HL-60 (cell line): Measurements from ENCODE around the gene CD99L2.
A peak's percentile ranks its signal among the peaks of the same experiment; 100 is the strongest.

Experiments used
- DNase-seq, 2 experiments: peaks; one replicate each; pipeline ENCODE4 v3.0.0-alpha.2; 2010 to 2020; ENCODE audit warnings: low read depth in 1 of 2, low spot score in 1 of 2
- H3K27ac ChIP-seq: fragments of 250-450 bp; sonication (Bioruptor Pico); replicated peaks from 2 replicates; pipeline ENCODE4 v1.5.1; 2020; ENCODE audit warnings: mild to moderate bottlenecking, moderate library complexity
- H3K27me3 ChIP-seq: fragments of 250-450 bp; sonication (Bioruptor Pico); 2 replicates; pipeline ENCODE4 v1.5.1; 2021; ENCODE audit warnings: mild to moderate bottlenecking, moderate library complexity; ENCODE audit not compliant: insufficient read depth, poor library complexity, severe bottlenecking
- H3K4me3 ChIP-seq: replicated peaks from 2 replicates; pipeline ENCODE4 v1.5.1; 2011; ENCODE audit warnings: mild to moderate bottlenecking, control low read depth, low read length; ENCODE audit not compliant: insufficient read depth
- GABPA ChIP-seq: IDR thresholded peaks from 2 replicates; pipeline ENCODE4 v1.6.1; 2012; ENCODE audit warnings: low read depth
- POLR2AphosphoS5 ChIP-seq: IDR thresholded peaks from 2 replicates; pipeline ENCODE4 v1.6.1; 2012; ENCODE audit warnings: low read depth
- SPI1 ChIP-seq: IDR thresholded peaks from 2 replicates; pipeline ENCODE4 v1.6.1; 2012; ENCODE audit warnings: low read depth, mild to moderate bottlenecking, borderline replicate concordance
- long read RNA-seq: library from polyadenylated mRNA; unstranded; transcript quantifications from one replicate; pipeline ENCODE4 v2.0.0, GENCODE V29; 2020
- TF ChIP-seq, protein P1 (sequence below): IDR thresholded peaks from one replicate; pipeline ENCODE4 v1.5.1; 2011; ENCODE audit warnings: low read length, control low read depth, inconsistent platforms; ENCODE audit not compliant: insufficient read depth
- TF ChIP-seq, protein P2 (sequence below): IDR thresholded peaks from 2 replicates; pipeline ENCODE4 v1.6.1; 2012; ENCODE audit warnings: low read depth; ENCODE audit not compliant: insufficient replicate concordance

The CD99L2 gene, protein sequence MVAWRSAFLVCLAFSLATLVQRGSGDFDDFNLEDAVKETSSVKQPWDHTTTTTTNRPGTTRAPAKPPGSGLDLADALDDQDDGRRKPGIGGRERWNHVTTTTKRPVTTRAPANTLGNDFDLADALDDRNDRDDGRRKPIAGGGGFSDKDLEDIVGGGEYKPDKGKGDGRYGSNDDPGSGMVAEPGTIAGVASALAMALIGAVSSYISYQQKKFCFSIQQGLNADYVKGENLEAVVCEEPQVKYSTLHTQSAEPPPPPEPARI
- long read RNA-seq, transcript CD99L2-206 (9 exons, 988 nt) = minor isoform, 18 of 101 reads
- long read RNA-seq, transcript CD99L2-203 (11 exons, 3,604 nt) = major isoform, 61 of 101 reads
- long read RNA-seq, partial matches to known transcripts = 6 of 101 reads
- long read RNA-seq, other reads (novel, unspliced or antisense) = 16 of 101 reads

DNA sequence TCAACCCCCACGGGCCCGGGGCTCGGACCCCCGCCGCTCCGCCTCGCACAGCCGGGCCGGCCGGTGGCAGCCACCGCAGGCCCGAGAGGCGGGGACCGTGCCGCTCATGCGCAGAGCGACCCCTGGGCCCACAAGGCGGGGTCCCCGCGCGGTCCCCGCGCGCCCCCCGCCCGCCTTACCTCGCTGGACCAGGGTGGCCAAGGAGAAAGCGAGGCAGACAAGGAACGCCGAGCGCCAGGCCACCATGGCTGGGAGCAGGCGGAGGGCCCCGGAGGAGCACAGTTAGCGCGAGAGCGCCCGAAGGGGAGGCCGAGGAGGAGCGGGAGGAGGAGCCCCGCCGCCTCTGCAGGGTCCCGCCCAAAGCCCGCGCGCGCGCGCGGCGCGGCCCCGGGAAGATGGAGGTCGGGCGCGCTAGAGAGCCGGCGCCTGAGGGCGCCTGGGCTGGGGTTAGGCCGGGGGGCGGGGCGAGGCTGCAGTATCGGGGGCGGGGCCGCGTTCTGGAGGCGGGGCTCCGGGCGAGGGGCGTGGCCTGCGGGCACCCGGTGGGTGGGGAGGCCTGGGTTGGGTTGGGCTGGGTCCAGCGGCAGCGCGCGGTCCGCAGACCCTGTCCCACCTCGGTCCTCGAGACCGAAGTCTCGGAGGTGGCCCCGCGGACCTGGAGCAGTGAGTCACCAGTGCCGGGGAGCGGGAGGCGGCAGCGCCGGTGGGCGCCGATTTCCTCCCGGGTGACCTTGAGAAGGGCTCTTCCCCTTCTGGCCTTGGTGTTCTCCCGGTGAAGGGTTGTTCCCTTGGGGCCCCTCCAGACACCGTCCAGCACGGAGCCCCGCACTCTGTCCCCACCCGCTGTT, at the start of gene CD99L2:
TSS of gene CD99L2 (minus strand) at position 326 of the 848 bp plus-strand sequence. CDS start at position 246, 80 bp downstream.
- DNase-seq = peak; percentile 61 to 82
- H3K27me3 ChIP-seq = no peaks in the 10 kb centered on the region
- H3K27ac ChIP-seq = peak within 1 kb of the TSS; percentile 83
- TF ChIP-seq, protein P1, sequence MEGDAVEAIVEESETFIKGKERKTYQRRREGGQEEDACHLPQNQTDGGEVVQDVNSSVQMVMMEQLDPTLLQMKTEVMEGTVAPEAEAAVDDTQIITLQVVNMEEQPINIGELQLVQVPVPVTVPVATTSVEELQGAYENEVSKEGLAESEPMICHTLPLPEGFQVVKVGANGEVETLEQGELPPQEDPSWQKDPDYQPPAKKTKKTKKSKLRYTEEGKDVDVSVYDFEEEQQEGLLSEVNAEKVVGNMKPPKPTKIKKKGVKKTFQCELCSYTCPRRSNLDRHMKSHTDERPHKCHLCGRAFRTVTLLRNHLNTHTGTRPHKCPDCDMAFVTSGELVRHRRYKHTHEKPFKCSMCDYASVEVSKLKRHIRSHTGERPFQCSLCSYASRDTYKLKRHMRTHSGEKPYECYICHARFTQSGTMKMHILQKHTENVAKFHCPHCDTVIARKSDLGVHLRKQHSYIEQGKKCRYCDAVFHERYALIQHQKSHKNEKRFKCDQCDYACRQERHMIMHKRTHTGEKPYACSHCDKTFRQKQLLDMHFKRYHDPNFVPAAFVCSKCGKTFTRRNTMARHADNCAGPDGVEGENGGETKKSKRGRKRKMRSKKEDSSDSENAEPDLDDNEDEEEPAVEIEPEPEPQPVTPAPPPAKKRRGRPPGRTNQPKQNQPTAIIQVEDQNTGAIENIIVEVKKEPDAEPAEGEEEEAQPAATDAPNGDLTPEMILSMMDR = no peak
- peak; percentile 47; the same call in 1 of the 2 replicates for TF ChIP-seq POLR2AphosphoS5
- TF ChIP-seq, protein P2, sequence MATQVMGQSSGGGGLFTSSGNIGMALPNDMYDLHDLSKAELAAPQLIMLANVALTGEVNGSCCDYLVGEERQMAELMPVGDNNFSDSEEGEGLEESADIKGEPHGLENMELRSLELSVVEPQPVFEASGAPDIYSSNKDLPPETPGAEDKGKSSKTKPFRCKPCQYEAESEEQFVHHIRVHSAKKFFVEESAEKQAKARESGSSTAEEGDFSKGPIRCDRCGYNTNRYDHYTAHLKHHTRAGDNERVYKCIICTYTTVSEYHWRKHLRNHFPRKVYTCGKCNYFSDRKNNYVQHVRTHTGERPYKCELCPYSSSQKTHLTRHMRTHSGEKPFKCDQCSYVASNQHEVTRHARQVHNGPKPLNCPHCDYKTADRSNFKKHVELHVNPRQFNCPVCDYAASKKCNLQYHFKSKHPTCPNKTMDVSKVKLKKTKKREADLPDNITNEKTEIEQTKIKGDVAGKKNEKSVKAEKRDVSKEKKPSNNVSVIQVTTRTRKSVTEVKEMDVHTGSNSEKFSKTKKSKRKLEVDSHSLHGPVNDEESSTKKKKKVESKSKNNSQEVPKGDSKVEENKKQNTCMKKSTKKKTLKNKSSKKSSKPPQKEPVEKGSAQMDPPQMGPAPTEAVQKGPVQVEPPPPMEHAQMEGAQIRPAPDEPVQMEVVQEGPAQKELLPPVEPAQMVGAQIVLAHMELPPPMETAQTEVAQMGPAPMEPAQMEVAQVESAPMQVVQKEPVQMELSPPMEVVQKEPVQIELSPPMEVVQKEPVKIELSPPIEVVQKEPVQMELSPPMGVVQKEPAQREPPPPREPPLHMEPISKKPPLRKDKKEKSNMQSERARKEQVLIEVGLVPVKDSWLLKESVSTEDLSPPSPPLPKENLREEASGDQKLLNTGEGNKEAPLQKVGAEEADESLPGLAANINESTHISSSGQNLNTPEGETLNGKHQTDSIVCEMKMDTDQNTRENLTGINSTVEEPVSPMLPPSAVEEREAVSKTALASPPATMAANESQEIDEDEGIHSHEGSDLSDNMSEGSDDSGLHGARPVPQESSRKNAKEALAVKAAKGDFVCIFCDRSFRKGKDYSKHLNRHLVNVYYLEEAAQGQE = no peak
- TF ChIP-seq GABPA = no peak
- no peak for TF ChIP-seq SPI1
- H3K4me3 ChIP-seq = peak within 1 kb of the TSS; percentile 61

DNA sequence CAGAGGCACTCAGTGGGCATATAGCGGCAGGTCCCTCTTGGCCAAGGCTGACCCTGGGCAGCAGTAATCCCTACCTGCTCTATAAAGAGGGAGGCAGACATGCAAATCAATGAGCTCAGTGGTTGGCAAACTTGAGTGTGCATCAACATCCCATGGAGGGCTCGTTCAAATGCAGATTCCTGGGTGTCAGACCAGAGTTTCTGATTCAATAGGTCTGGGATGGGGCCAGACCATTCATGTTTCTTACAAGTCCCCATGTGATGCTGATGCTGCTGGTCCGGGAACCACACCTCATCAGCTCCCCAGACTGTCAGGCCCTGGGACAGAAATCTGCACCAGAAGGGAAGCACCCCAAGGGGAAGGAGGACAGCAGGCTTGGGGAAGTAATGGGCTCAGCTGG, 45.8 kb upstream of the CD99L2 start:
- no peak overlapping the region for H3K4me3 ChIP-seq
- no peak for TF ChIP-seq POLR2AphosphoS5
- TF ChIP-seq, protein P1 = no peak
- H3K27me3 ChIP-seq = no peaks in the 10 kb centered on the region
- H3K27ac ChIP-seq = no peak overlapping the region
- DNase-seq = no peak

DNA sequence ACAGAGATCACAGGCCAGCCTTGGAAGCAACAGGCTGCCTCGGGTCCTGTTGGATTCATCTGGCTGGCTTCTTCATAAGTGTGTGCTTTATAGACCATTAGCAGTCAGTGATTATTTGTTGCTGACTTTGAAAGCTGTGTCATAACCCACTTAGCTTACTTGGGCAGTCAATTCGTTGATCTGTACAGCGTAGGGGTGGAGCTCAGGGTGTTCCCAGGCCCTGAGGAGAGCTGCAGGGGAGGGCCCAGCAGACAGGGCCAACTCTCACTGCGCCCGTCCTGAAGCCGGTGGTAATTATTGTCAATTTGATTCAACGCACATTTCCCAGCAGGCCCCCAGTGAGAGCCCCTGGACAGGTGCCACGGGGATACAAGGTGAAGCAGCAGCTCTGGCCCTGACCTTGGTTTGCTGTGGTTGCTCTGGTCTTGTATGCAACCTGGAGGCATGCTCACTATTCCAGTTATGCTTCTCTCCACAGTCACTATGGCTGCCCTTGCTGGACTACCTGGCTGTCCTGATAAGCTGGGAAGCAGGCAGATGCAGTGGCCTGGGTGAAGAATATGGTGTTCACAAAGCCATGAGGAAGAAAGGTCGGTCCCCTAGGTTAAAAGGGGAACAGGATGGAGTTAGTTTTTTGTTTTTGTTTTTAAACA, 44.6 kb upstream of the CD99L2 start:
- TF ChIP-seq SPI1 (no peak), POLR2AphosphoS5 (no peak), GABPA (no peak)
- TF ChIP-seq, protein P1 = no peak
- TF ChIP-seq, protein P2 = no peak

More for the DNA sequence above, 44.6 kb upstream of the CD99L2 start:
- Histone ChIP-seq H3K4me3 (no peak overlapping the region), H3K27ac (no peak overlapping the region), H3K27me3 (no peaks in the 10 kb centered on the region)
- no peak for DNase-seq
